D721Med (cell line): ENCODE results near the gene SYTL3.

Experiments used
- DNase-seq: peaks from one replicate; pipeline ENCODE4 v3.0.0; 2011; ENCODE audit warnings: low spot score; ENCODE audit not compliant: insufficient read length
- FAIRE-seq: peaks from 2 replicates; lab custom pipeline; 2011; peaks lifted over from hg19 to GRCh38; lab: Jason Lieb, UNC
- CTCF ChIP-seq: IDR thresholded peaks from 2 replicates; pipeline ENCODE4 v1.5.1; 2012; ENCODE audit warnings: mild to moderate bottlenecking, control low read depth; ENCODE audit not compliant: insufficient read depth; ENCODE audit errors: missing control alignments

Gene SYTL3

GRCh38 chr6:158735009-158735408, 85.2 kb downstream of the SYTL3 start:
- FAIRE-seq (no peak), DNase-seq (no peak)

DNA sequence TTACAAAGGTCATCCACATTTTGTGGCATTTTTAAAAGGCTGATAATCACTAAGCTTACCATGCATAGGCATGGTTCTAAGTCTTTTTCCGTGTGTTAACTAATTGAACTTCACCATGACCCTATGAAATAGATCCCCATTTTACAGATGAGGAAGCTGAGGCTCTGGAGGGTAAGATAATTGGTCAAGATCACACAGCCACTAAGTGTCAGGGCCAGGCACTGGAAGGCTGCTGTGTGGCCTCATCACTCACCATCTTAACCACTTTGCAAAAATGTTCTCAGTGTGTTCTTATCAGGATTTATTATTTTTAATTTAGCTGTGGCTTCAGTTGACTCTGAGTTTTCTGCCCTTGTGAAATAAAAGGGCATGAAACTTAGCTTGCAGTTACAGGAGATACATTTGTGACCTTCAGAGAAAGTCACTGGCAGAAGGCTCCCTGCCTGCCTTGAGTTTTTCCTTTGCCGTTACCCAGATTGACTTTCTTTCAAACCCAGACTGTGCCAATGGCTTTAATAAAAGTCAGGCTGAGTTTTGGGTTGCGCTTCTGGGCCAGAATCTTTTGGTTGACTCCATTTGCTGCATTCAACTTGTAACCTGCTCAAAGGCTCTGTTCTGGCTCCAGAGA, 87.3 kb downstream of the SYTL3 start:
- DNase-seq, result no peak
- no peak for TF ChIP-seq CTCF
- no peak for FAIRE-seq

More at GRCh38 chr6:158735009-158735408, 85.2 kb downstream of the SYTL3 start:
- no peak for TF ChIP-seq CTCF

GRCh38 chr6:158737710-158738615, 88.1 kb downstream of the SYTL3 start:
- no peak for FAIRE-seq
- TF ChIP-seq CTCF, result no peak
- no peak for DNase-seq

GRCh38 chr6:158739673-158740072, 89.8 kb downstream of the SYTL3 start:
- TF ChIP-seq CTCF, result no peak
- DNase-seq (no peak), FAIRE-seq (no peak)

DNA sequence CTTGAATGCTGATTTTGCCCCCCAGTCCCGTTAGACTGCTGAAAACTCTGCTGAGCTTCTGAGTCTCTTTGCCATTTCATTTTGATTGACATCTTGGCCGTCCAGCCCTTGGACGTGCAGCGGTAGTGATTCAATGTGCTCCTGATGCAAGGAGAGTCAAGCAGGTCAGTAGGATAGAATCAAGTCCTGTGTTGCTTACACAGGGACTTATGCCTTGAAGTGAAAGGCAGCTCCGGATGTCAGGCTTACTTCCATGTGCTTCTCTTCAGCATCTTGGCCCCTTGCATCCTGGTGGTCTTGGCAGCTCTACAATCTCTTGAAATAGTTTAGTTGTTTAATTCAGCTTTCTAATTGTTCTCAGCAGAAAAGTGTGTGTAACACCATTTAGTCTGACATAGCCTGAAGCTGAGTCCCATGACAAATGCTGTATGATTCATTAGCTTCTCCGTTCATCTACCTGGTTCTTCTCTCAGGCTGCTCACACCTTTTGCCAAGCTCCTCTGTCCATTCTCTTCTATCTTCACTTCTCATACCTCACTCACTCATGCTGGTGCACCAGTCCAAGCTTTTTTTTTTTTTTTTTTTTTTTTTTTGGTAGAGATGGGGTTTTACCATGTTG, 93.3 kb downstream of the SYTL3 start:
- DNase-seq (no peak), FAIRE-seq (no peak)
- TF ChIP-seq CTCF, result no peak

DNA sequence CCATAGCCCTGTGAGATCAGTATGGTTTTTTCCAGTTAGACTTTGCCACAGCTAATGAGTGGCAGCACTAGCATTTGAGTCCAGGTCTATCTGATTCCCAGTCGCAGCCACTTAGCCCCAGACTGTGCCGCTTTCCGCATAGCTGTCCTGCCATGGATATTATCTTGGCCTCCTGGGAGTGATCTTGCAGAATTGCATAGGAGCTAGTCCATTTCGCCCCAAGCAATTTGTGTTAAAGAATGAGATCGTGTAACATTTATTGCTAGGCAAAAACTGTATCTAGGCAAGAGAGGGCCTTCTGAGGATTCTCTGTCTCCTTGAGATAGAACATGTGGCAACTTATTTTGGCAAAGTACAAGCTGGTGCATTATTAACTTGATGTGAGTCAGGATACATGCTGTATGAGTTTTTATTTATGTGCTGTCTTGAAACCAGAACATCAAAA, 95.2 kb downstream of the SYTL3 start:
- FAIRE-seq (no peak), DNase-seq (no peak)
- no peak for TF ChIP-seq CTCF
